Measurements from ENCODE around the gene ENTHD1. TPM values are rescaled to one million over a fixed set of nuclear protein-coding genes. Genes with fewer than 3 reads are reported as not detected.

Gene ENTHD1
- total RNA-seq, 4 donors from 2014 or later, result not detected

DNA sequence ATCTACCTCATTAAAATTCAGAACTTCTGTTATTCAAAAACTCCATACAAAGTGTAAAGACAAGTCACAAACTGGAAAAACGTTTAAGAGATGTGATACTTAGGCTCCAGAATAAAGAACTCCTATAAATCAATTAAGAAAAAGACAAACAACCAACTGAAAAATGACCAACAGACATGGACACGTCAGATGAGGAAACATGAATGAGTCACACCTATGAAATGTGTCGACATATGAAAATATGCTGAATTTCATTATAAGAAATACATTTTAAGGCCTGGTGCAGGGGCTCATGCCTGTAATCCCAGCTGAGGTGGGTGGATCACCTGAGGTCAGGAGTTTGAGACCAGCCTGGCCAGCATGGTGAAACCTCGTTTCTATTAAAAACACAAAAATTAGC is 78.7 kb downstream of the ENTHD1 start:
- DNase-seq (ENCODE audit: low spot score in 2 of 2), result no peak
- WGBS, 2 donors, result 57 to 65% methylated on average over 4 of the region's 4 CpGs
- intact Hi-C loops (cut with DNase I; ENCODE audit: low total_unique reads), result no loop called here
- TF ChIP-seq, protein P1, sequence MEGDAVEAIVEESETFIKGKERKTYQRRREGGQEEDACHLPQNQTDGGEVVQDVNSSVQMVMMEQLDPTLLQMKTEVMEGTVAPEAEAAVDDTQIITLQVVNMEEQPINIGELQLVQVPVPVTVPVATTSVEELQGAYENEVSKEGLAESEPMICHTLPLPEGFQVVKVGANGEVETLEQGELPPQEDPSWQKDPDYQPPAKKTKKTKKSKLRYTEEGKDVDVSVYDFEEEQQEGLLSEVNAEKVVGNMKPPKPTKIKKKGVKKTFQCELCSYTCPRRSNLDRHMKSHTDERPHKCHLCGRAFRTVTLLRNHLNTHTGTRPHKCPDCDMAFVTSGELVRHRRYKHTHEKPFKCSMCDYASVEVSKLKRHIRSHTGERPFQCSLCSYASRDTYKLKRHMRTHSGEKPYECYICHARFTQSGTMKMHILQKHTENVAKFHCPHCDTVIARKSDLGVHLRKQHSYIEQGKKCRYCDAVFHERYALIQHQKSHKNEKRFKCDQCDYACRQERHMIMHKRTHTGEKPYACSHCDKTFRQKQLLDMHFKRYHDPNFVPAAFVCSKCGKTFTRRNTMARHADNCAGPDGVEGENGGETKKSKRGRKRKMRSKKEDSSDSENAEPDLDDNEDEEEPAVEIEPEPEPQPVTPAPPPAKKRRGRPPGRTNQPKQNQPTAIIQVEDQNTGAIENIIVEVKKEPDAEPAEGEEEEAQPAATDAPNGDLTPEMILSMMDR (IDR thresholded peaks at IDR 0.05), result no peak
- TF ChIP-seq POLR2A (IDR thresholded peaks at IDR 0.05), result no peak
- H3K4me3 ChIP-seq (ENCODE audit: low read depth, poor library complexity, severe bottlenecking), result no peak overlapping the region

DNA sequence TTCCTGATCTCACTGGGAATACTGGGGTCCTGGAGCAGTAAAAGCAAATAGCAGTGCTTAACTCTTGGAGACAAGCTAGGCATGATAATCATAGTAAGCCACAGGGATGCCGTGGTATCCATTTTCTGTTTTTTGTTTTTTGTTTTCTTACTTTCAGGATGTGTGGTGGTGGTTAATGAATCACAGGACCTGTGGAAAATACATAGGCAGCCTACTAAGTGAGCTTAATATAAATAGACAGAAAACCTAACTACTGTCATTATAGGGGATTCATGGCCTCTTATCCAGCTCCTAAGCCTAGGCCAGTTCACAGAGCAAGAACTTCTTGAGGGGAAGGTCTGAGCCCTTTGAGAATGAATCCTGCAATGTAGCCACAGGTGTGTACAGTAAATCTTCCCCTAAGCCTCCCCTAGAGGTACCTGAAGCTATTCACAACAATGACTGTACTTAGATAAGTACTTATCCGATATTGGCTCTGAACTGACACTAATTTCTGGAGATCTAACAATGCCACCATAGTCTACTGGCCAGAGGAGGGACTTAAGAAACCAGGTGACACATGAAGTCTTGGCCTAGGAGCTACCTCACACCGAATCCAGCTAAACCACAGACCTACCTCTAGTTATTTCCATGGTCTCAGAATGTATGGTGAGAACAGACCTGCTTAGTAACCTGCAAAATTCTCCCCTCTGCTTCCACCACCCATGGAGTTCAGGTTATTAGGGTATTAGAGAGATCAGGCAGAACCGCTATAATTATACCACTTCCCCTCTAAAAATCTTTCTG is 83.6 kb downstream of the ENTHD1 start:
- intact Hi-C loops (cut with DNase I; ENCODE audit: low total_unique reads), result no loop called here
- no peak overlapping the region for H3K4me3 ChIP-seq (ENCODE audit: low read depth, poor library complexity, severe bottlenecking)
- no peak for DNase-seq (ENCODE audit: low spot score in 2 of 2)
- 79 to 81% methylated on average over 4 of the region's 4 CpGs for WGBS, 2 donors
- TF ChIP-seq POLR2A (IDR thresholded peaks at IDR 0.05), result no peak
- TF ChIP-seq, protein P1 (IDR thresholded peaks at IDR 0.05), result no peak

DNA sequence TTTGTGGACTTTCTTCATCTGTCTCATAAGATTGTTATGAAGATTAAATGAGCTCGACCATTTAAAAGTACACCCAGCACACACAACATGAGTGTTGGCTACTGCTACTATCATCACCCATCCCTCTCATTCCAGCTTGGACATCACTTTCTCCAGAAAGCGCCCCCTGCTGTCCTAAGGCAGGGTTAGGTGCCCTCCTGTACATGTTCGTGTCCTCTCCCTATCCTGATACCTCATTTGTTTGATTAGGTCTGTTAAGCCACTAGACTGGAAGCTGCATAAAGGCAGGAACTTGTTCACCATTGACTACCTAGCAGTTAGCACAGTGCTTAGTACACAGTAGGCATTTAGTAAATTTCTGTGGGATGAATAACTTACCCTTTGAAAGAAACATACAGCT is 85.5 kb downstream of the ENTHD1 start:
- no peak for TF ChIP-seq POLR2A (IDR thresholded peaks at IDR 0.05)
- TF ChIP-seq, protein P1 (IDR thresholded peaks at IDR 0.05), result no peak
- WGBS, 2 donors, result 34 to 37% methylated on average over 3 of the region's 3 CpGs

GRCh38 chr22:39806109-39806508 is 87.5 kb downstream of the ENTHD1 start:
- no peak overlapping the region for H3K4me3 ChIP-seq (ENCODE audit: low read depth, poor library complexity, severe bottlenecking)
- DNase-seq (ENCODE audit: low spot score in 2 of 2), result no peak
- no peak for TF ChIP-seq POLR2A (IDR thresholded peaks at IDR 0.05)
- TF ChIP-seq, protein P1 (IDR thresholded peaks at IDR 0.05), result no peak
- intact Hi-C loops (cut with DNase I; ENCODE audit: low total_unique reads), result no loop called here
- 48 to 70% methylated on average over 2 of the region's 2 CpGs for WGBS, 2 donors

More for the DNA sequence above, 85.5 kb downstream of the ENTHD1 start:
- intact Hi-C loops (cut with DNase I; ENCODE audit: low total_unique reads), result no loop called here
- no peak for DNase-seq (ENCODE audit: low spot score in 2 of 2)
- H3K4me3 ChIP-seq (ENCODE audit: low read depth, poor library complexity, severe bottlenecking), result no peak overlapping the region

- no peak for DNase-seq (ENCODE audit: low spot score in 2 of 2)
- no peak for TF ChIP-seq POLR2A (IDR thresholded peaks at IDR 0.05)
- TF ChIP-seq, protein P1 (IDR thresholded peaks at IDR 0.05), result no peak
- WGBS, 2 donors, result 89 to 90% methylated on average over 5 of the region's 5 CpGs
- H3K4me3 ChIP-seq (ENCODE audit: low read depth, poor library complexity, severe bottlenecking), result no peak overlapping the region
- intact Hi-C loops (cut with DNase I; ENCODE audit: low total_unique reads), result no loop called here
These were observed 88.4 kb downstream of the ENTHD1 start for GRCh38 chr22:39805117-39805516.

GRCh38 chr22:39802682-39803081 is 90.9 kb downstream of the ENTHD1 start:
- no peak for DNase-seq (ENCODE audit: low spot score in 2 of 2)
- no peak for TF ChIP-seq POLR2A (IDR thresholded peaks at IDR 0.05)
- TF ChIP-seq, protein P1 (IDR thresholded peaks at IDR 0.05), result no peak
- 94 to 95% methylated on average over 4 of the region's 4 CpGs for WGBS, 2 donors
- H3K4me3 ChIP-seq (ENCODE audit: low read depth, poor library complexity, severe bottlenecking), result no peak overlapping the region
- intact Hi-C loops (cut with DNase I; ENCODE audit: low total_unique reads), result no loop called here
